GM10266 (cell line): ENCODE results near the gene SLIT3.

Experiments used
- DNase-seq: peaks from one replicate; pipeline ENCODE4 v3.0.0; 2012; ENCODE audit errors: extremely low spot score
- CTCF ChIP-seq: IDR thresholded peaks from 2 replicates; pipeline ENCODE4 v1.5.1; 2012; ENCODE audit warnings: mild to moderate bottlenecking, low read depth; ENCODE audit not compliant: control insufficient read depth, insufficient read depth; ENCODE audit errors: missing control alignments

The SLIT3 gene

GRCh38 chr5:168790002-168790635, 510.8 kb downstream of the SLIT3 start:
- no peak for DNase-seq
- no peak for TF ChIP-seq CTCF

GRCh38 chr5:168788786-168789185, 512.2 kb downstream of the SLIT3 start:
- no peak for TF ChIP-seq CTCF
- no peak for DNase-seq

GRCh38 chr5:168788107-168788506, 512.8 kb downstream of the SLIT3 start:
- TF ChIP-seq CTCF: no peak
- DNase-seq: no peak

- no peak for DNase-seq
- TF ChIP-seq CTCF: no peak
Measured at GRCh38 chr5:168786147-168786546, 514.8 kb downstream of the SLIT3 start.

GRCh38 chr5:168784454-168784853, 516.5 kb downstream of the SLIT3 start:
- no peak for DNase-seq
- no peak for TF ChIP-seq CTCF

GRCh38 chr5:168781941-168782571, 518.9 kb downstream of the SLIT3 start:
- no peak for TF ChIP-seq CTCF
- DNase-seq: no peak

- no peak for TF ChIP-seq CTCF
- DNase-seq: no peak
Measured at GRCh38 chr5:168780888-168781287, 520.1 kb downstream of the SLIT3 start.
